CD4-positive, alpha-beta T cell treated with Interleukin-4 for 4 hours (primary cell): ENCODE results near the gene SLC36A1.
"Not testable (repeated sequence)": the region's sequence is repeated elsewhere in the genome, so short reads cannot be mapped to it uniquely, and the experiment has no call there.

Experiments used
- DNase-seq: peaks from one replicate; pipeline ENCODE4 v3.0.0-alpha.2; 2020

The SLC36A1 gene

GRCh38 chr5:151487544-151487943 lies 40.1 kb downstream of the SLC36A1 start:
- no peak for DNase-seq

GRCh38 chr5:151490627-151491026 lies 43.2 kb downstream of the SLC36A1 start:
- no peak for DNase-seq

GRCh38 chr5:151491062-151491461 lies 43.7 kb downstream of the SLC36A1 start:
- DNase-seq = no peak

GRCh38 chr5:151492729-151493128 lies 45.3 kb downstream of the SLC36A1 start:
- no peak for DNase-seq

- DNase-seq = no peak
Measured at GRCh38 chr5:151493665-151494064, 46.3 kb downstream of the SLC36A1 start.

GRCh38 chr5:151495320-151495719 lies 47.9 kb downstream of the SLC36A1 start:
- no peak for DNase-seq

- no peak for DNase-seq
Measured at GRCh38 chr5:151496041-151496484, 48.7 kb downstream of the SLC36A1 start.

GRCh38 chr5:151497391-151498002 lies 50.1 kb downstream of the SLC36A1 start:
- no peak for DNase-seq

GRCh38 chr5:151498395-151499155 lies 51.2 kb downstream of the SLC36A1 start:
- no peak for DNase-seq

GRCh38 chr5:151499501-151500035 lies 52.2 kb downstream of the SLC36A1 start:
- no peak for DNase-seq

- no peak for DNase-seq
Measured at GRCh38 chr5:151504006-151504405, 56.6 kb downstream of the SLC36A1 start.

GRCh38 chr5:151508308-151508707 lies 60.9 kb downstream of the SLC36A1 start:
- not testable (repeated sequence) for DNase-seq

- DNase-seq = no peak
Measured at GRCh38 chr5:151509231-151509630, 61.8 kb downstream of the SLC36A1 start.

- no peak for DNase-seq
Measured at GRCh38 chr5:151509836-151510235, 62.4 kb downstream of the SLC36A1 start.

GRCh38 chr5:151517122-151517920 lies 69.9 kb downstream of the SLC36A1 start:
- no peak for DNase-seq

- DNase-seq = no peak
Measured at GRCh38 chr5:151520294-151520693, 72.9 kb downstream of the SLC36A1 start.

GRCh38 chr5:151522226-151522625 lies 74.8 kb downstream of the SLC36A1 start:
- DNase-seq = no peak

GRCh38 chr5:151523335-151523734 lies 75.9 kb downstream of the SLC36A1 start:
- DNase-seq = peak; percentile 34

- DNase-seq = no peak
Measured at GRCh38 chr5:151528153-151528552, 80.8 kb downstream of the SLC36A1 start.

GRCh38 chr5:151528996-151529395 lies 81.6 kb downstream of the SLC36A1 start:
- no peak for DNase-seq

- no peak for DNase-seq
Measured at GRCh38 chr5:151531581-151531980, 84.2 kb downstream of the SLC36A1 start.

- DNase-seq = no peak
Measured at GRCh38 chr5:151532416-151532815, 85.0 kb downstream of the SLC36A1 start.

GRCh38 chr5:151534350-151534749 lies 86.9 kb downstream of the SLC36A1 start:
- no peak for DNase-seq
